IMR-90 (cell line): ENCODE results near the gene NRP1. TPM values are rescaled to one million over a fixed set of nuclear protein-coding genes. Genes with fewer than 3 reads are reported as not detected.
A peak's percentile ranks its signal among the peaks of the same experiment; 100 is the strongest.

Source experiments
- ATAC-seq: fragments of 200-7000 bp; cut with Tn5 transposase; 2 replicates; pipeline ENCODE4 v1.9.1; 2020; ENCODE audit warnings: low read depth, mild to moderate bottlenecking, moderate library complexity
- BruUV-seq: library from RNA; stranded (reverse); fragments of 400-500 nt; replicated peaks from 2 replicates; lab custom pipeline; 2021; lab: Mats Ljungman, UMichigan
- CTCF ChIA-PET: fragments of 300-600 bp; formaldehyde crosslinking; extraction: SDS; loops from one replicate; lab custom pipeline; 2021; ENCODE audit warnings: antibody characterized with exemption; lab: Yijun Ruan, JAX
- POLR2A ChIA-PET: fragments of 300-600 bp; sonication (Branson Sonifier 250); formaldehyde crosslinking; loops from one replicate; lab custom pipeline; 2022; ENCODE audit warnings: antibody characterized with exemption; ENCODE audit not compliant: unreplicated experiment; lab: Charles Lee
- DNase-seq: peaks from one replicate; pipeline ENCODE4 v3.0.0; 2013
- H2AFZ ChIP-seq: replicated peaks from 2 replicates; pipeline ENCODE3; 2013; ENCODE audit warnings: low read length, mild to moderate bottlenecking; ENCODE audit not compliant: poor library complexity
- H2AK5ac ChIP-seq: 2 replicates; pipeline ENCODE4 v1.6.1; 2013; ENCODE audit warnings: low read depth, low read length, inconsistent platforms
- H2AK9ac ChIP-seq: replicated peaks from 2 replicates; pipeline ENCODE3; 2013; ENCODE audit warnings: mild to moderate bottlenecking, low read depth, low read length, moderate library complexity; ENCODE audit not compliant: poor library complexity
- H2BK120ac ChIP-seq: 2 replicates; pipeline ENCODE4 v1.6.1; 2013; ENCODE audit warnings: low read depth, low read length, inconsistent platforms
- H2BK15ac ChIP-seq: 3 replicates; pipeline ENCODE4 v1.6.1; 2013; ENCODE audit warnings: low read depth, low read length, inconsistent platforms
- H2BK20ac ChIP-seq: 2 replicates; pipeline ENCODE4 v1.6.1; 2013; ENCODE audit warnings: low read depth, mild to moderate bottlenecking, inconsistent platforms, low read length, moderate library complexity
- H2BK5ac ChIP-seq: 2 replicates; pipeline ENCODE4 v1.6.1; 2013; ENCODE audit warnings: mild to moderate bottlenecking, low read depth, low read length, inconsistent platforms; ENCODE audit not compliant: poor library complexity, severe bottlenecking
- H3K14ac ChIP-seq: replicated peaks from 2 replicates; pipeline ENCODE4 v1.6.1; 2013; ENCODE audit warnings: low read depth, low read length, inconsistent platforms
- H3K18ac ChIP-seq: 2 replicates; pipeline ENCODE4 v1.6.1; 2013; ENCODE audit warnings: low read depth, low read length, control low read depth
- H3K23ac ChIP-seq: 2 replicates; pipeline ENCODE4 v1.6.1; 2013; ENCODE audit warnings: low read depth, low read length, inconsistent platforms
- H3K27ac ChIP-seq: 2 replicates; pipeline ENCODE4 v1.5.1; 2013; ENCODE audit warnings: mild to moderate bottlenecking, control low read depth, low read length; ENCODE audit not compliant: insufficient read depth
- H3K27me3 ChIP-seq: 2 replicates; pipeline ENCODE4 v1.6.1; 2013; ENCODE audit warnings: low read length; ENCODE audit not compliant: control insufficient read depth, insufficient read depth
- H3K36me3 ChIP-seq: 2 replicates; pipeline ENCODE4 v1.6.1; 2013; ENCODE audit warnings: low read length, mixed read lengths; ENCODE audit not compliant: control insufficient read depth, insufficient read depth
- H3K4ac ChIP-seq: 2 replicates; pipeline ENCODE4 v1.6.1; 2013; ENCODE audit warnings: low read depth, low read length, inconsistent platforms
- H3K4me1 ChIP-seq: 2 replicates; pipeline ENCODE4 v1.6.1; 2013; ENCODE audit warnings: low read length, mixed read lengths; ENCODE audit not compliant: control insufficient read depth, insufficient read depth
- H3K4me2 ChIP-seq: 2 replicates; pipeline ENCODE4 v1.6.1; 2013; ENCODE audit warnings: low read depth, mild to moderate bottlenecking, control low read depth, low read length, moderate library complexity
- H3K4me3 ChIP-seq: 2 replicates; pipeline ENCODE4 v1.5.1; 2013; ENCODE audit warnings: low read depth, mild to moderate bottlenecking, control low read depth, low read length, moderate library complexity; ENCODE audit not compliant: insufficient read depth
- H3K56ac ChIP-seq: 2 replicates; pipeline ENCODE4 v1.6.1; 2013; ENCODE audit warnings: low read length, inconsistent platforms; ENCODE audit not compliant: insufficient read depth; ENCODE audit errors: extremely low read depth
- H3K79me1 ChIP-seq, 2 experiments: 2 replicates each; pipeline ENCODE4 v1.6.1; 2013; ENCODE audit warnings: low read length in 2 of 2, inconsistent platforms in 1 of 2, low read depth in 1 of 2
- H3K9ac ChIP-seq: 2 replicates; pipeline ENCODE4 v1.6.1; 2013; ENCODE audit warnings: low read depth, low read length, control low read depth
- H3K9me1 ChIP-seq: 2 replicates; pipeline ENCODE4 v1.6.1; 2013; ENCODE audit warnings: low read length, inconsistent platforms; ENCODE audit not compliant: insufficient read depth
- H3K9me3 ChIP-seq: 2 replicates; pipeline ENCODE4 v1.6.1; 2013; ENCODE audit warnings: low read length; ENCODE audit not compliant: control insufficient read depth, insufficient read depth
- H4K20me1 ChIP-seq: 2 replicates; pipeline ENCODE4 v1.6.1; 2013; ENCODE audit warnings: low read length, inconsistent platforms; ENCODE audit not compliant: insufficient read depth
- H4K5ac ChIP-seq: 2 replicates; pipeline ENCODE4 v1.6.1; 2013; ENCODE audit warnings: mild to moderate bottlenecking, low read depth, low read length, control low read depth
- H4K8ac ChIP-seq, 2 experiments: 2 replicates each; pipeline ENCODE4 v1.6.1; 2013; ENCODE audit warnings: low read depth in 2 of 2, low read length in 2 of 2, control low read depth in 1 of 2, inconsistent platforms in 1 of 2
- H4K91ac ChIP-seq: 2 replicates; pipeline ENCODE4 v1.6.1; 2013; ENCODE audit warnings: low read depth, low read length, inconsistent platforms; ENCODE audit not compliant: insufficient read depth
- CEBPB ChIP-seq: IDR thresholded peaks from 2 replicates; pipeline ENCODE4 v1.6.1; 2012; ENCODE audit warnings: low read depth, low read length, improper control_type of control experiment
- MXI1 ChIP-seq: IDR thresholded peaks from 2 replicates; pipeline ENCODE4 v1.6.1; 2012; ENCODE audit warnings: low read depth, mild to moderate bottlenecking, low read length, moderate library complexity, borderline replicate concordance
- SMC3 ChIP-seq: fragments of 150-350 bp; IDR thresholded peaks from 2 replicates; pipeline ENCODE4 v1.6.1; 2016; ENCODE audit warnings: low read depth, mild to moderate bottlenecking, antibody characterized with exemption, low read length, moderate library complexity
- WGBS, 2 experiments: methylation state at CpG; one replicate each; pipeline versions ENCODE4 v1.1.5 to v1.1.7; 2013; ENCODE audit warnings: missing lambda C conversion rate in 2 of 2; ENCODE audit not compliant: insufficient read length in 1 of 2; ENCODE audit errors: extremely low coverage in 2 of 2; 5-methylcytosine and 5-hydroxymethylcytosine counted together
- dilution Hi-C: fragments of 300-500 bp; cut with HindIII; formaldehyde crosslinking; loops from one replicate; pipeline ENCODE4 v1.14.3; 2018; ENCODE audit warnings: low sequenced_read_pairs; ENCODE audit not compliant: unreplicated experiment
- in situ Hi-C: fragments of 300-500 bp; cut with MboI; formaldehyde crosslinking; loops from 3 replicates; pipeline ENCODE4 v1.14.3; 2019; ENCODE audit warnings: low sequenced_read_pairs, inconsistent platforms, mixed read lengths
- intact Hi-C: fragments of 100-400 bp; cut with micrococcal nuclease; formaldehyde crosslinking; loops from 2 replicates; pipeline ENCODE4 v1.10.0; 2022
- polyA plus RNA-seq, 3 experiments: library from polyadenylated mRNA; depleted of rRNA; stranded (reverse); fragments of >200 nt; gene quantifications; 2 replicates each; pipeline ENCODE4 v1.2.3, GENCODE V29; 2012; ENCODE audit warnings: low replicate concordance in 1 of 3
- total RNA-seq: library from RNA; depleted of rRNA; stranded (reverse); fragments of >200 nt; gene quantifications from 2 replicates; pipeline ENCODE4 v1.2.3, GENCODE V29; 2012
- TF ChIP-seq, protein P1 (sequence below): fragments of 150-350 bp; IDR thresholded peaks from 2 replicates; pipeline ENCODE4 v1.6.1; 2016; ENCODE audit warnings: low read depth, mild to moderate bottlenecking, low read length, moderate library complexity, borderline replicate concordance

Gene NRP1
- total and polyA plus RNA-seq, 2 of the 4 experiments (the other 2 are of a cell fraction), result 108 to 227 TPM

DNA sequence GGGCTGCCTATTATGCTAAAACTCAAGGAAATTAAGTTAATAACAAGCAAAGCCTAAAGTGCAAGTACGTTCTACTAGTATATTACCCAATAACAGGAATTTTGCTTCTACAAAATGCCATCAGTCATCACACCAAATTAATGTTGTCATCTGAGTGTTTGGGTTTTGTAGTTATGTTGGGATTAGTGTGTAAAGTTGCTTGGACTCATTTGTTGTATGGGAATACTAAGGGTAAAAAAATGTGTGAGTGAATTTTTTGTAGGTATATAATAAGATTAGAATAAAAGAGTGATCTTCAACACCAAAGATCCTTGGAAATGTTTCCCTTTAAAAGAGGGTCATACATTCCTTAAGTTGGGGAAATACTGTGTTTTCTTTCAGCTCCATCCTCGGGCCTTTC lies 38.6 kb downstream of the NRP1 start:
- no peak overlapping the region for H2BK120ac ChIP-seq
- no peak overlapping the region for H3K4me3 ChIP-seq
- peaks cover 9% of the 10 kb centered on the region for H3K9me1 ChIP-seq
- H3K4me2 ChIP-seq, result no peak overlapping the region
- H4K20me1 ChIP-seq, result peaks cover 14% of the 10 kb centered on the region; the same call in 1 of the 2 replicates
- H3K56ac ChIP-seq, result no peak overlapping the region
- ATAC-seq, result no peak
- no peak overlapping the region for H4K8ac ChIP-seq
- CTCF ChIA-PET, result no interaction called here
- no peak overlapping the region for H2AK5ac ChIP-seq
- H2BK15ac ChIP-seq, result no peak overlapping the region
- peaks cover 46 to 80% of the 10 kb centered on the region in 2 experiments for H3K79me1 ChIP-seq
- no peak overlapping the region for H3K9ac ChIP-seq
- no peak overlapping the region for H2BK5ac ChIP-seq
- peak overlapping the region; percentile 14; the same call in 1 of the 2 replicates for H3K27ac ChIP-seq
- in situ Hi-C loops, result no loop called here
- TF ChIP-seq CEBPB (0 out of 2 replicates have a peak, but pooled peaks have one; percentile 13), SMC3 (no peak), MXI1 (no peak)
- TF ChIP-seq, protein P1, sequence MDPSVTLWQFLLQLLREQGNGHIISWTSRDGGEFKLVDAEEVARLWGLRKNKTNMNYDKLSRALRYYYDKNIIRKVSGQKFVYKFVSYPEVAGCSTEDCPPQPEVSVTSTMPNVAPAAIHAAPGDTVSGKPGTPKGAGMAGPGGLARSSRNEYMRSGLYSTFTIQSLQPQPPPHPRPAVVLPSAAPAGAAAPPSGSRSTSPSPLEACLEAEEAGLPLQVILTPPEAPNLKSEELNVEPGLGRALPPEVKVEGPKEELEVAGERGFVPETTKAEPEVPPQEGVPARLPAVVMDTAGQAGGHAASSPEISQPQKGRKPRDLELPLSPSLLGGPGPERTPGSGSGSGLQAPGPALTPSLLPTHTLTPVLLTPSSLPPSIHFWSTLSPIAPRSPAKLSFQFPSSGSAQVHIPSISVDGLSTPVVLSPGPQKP, result no peak
- H2AK9ac ChIP-seq, result no peak overlapping the region
- H3K4me1 ChIP-seq, result peaks cover 5% of the 10 kb centered on the region
- dilution Hi-C loops, result no loop called here
- no peak overlapping the region for H2AFZ ChIP-seq
- H3K18ac ChIP-seq, result peak overlapping the region; percentile 29; the same call in 1 of the 2 replicates
- no TSS peak for BruUV-seq
- peaks cover 3% of the 10 kb centered on the region; the same call in 1 of the 2 replicates for H3K36me3 ChIP-seq
- DNase-seq, result no peak
- H3K23ac ChIP-seq, result peak overlapping the region; percentile 29; the same call in 1 of the 2 replicates
- intact Hi-C loops, result no loop called here
- no peak overlapping the region for H2BK20ac ChIP-seq
- H3K27me3 ChIP-seq, result no peaks in the 10 kb centered on the region
- H3K14ac ChIP-seq, result no peak overlapping the region
- WGBS, 2 experiments, result no CpG with 5 or more reads among the region's 2 CpGs
- no peaks in the 10 kb centered on the region for H3K9me3 ChIP-seq
- H3K4ac ChIP-seq, result no peak overlapping the region
- POLR2A ChIA-PET, result no interaction called here
- no peak overlapping the region for H4K5ac ChIP-seq
- no peak overlapping the region for H4K91ac ChIP-seq
